ENCODE measurements around the gene PIK3C2G.

Gene PIK3C2G

GRCh38 chr12:18270958-18271460 lies 9.7 kb downstream of the PIK3C2G start:
- no peak for DNase-seq (ENCODE audit: low spot score)

- DNase-seq (ENCODE audit: low spot score) = no peak
These were observed 14.7 kb downstream of the PIK3C2G start for GRCh38 chr12:18275981-18276380.

GRCh38 chr12:18277196-18277595 lies 15.9 kb downstream of the PIK3C2G start:
- DNase-seq (ENCODE audit: low spot score) = no peak

- DNase-seq (ENCODE audit: low spot score) = no peak
These were observed 19.4 kb downstream of the PIK3C2G start for GRCh38 chr12:18280728-18281127.

- DNase-seq (ENCODE audit: low spot score) = no peak
These were observed 20.6 kb downstream of the PIK3C2G start for GRCh38 chr12:18281941-18282340.

GRCh38 chr12:18283831-18284230 lies 22.5 kb downstream of the PIK3C2G start:
- no peak for DNase-seq (ENCODE audit: low spot score)

GRCh38 chr12:18284386-18284785 lies 23.1 kb downstream of the PIK3C2G start:
- DNase-seq (ENCODE audit: low spot score) = no peak

GRCh38 chr12:18285161-18285560 lies 23.8 kb downstream of the PIK3C2G start:
- no peak for DNase-seq (ENCODE audit: low spot score)

GRCh38 chr12:18290386-18290785 lies 29.1 kb downstream of the PIK3C2G start:
- DNase-seq (ENCODE audit: low spot score) = no peak

GRCh38 chr12:18294889-18295288 lies 33.6 kb downstream of the PIK3C2G start:
- DNase-seq (ENCODE audit: low spot score) = no peak

- no peak for DNase-seq (ENCODE audit: low spot score)
These were observed 35.0 kb downstream of the PIK3C2G start for GRCh38 chr12:18296201-18296908.

- no peak for DNase-seq (ENCODE audit: low spot score)
These were observed 35.6 kb downstream of the PIK3C2G start for GRCh38 chr12:18296909-18297280.

GRCh38 chr12:18297902-18298301 lies 36.6 kb downstream of the PIK3C2G start:
- no peak for DNase-seq (ENCODE audit: low spot score)

GRCh38 chr12:18302809-18303430 lies 41.6 kb downstream of the PIK3C2G start:
- DNase-seq (ENCODE audit: low spot score) = no peak

GRCh38 chr12:18304609-18305008 lies 43.3 kb downstream of the PIK3C2G start:
- no peak for DNase-seq (ENCODE audit: low spot score)

- DNase-seq (ENCODE audit: low spot score) = no peak
These were observed 45.0 kb downstream of the PIK3C2G start for GRCh38 chr12:18306311-18306710.

GRCh38 chr12:18313306-18313705 lies 52.0 kb downstream of the PIK3C2G start:
- no peak for DNase-seq (ENCODE audit: low spot score)

GRCh38 chr12:18320036-18320617 lies 58.8 kb downstream of the PIK3C2G start:
- DNase-seq (ENCODE audit: low spot score) = peak; percentile 17

GRCh38 chr12:18320976-18321375 lies 59.7 kb downstream of the PIK3C2G start:
- no peak for DNase-seq (ENCODE audit: low spot score)

- no peak for DNase-seq (ENCODE audit: low spot score)
These were observed 61.8 kb downstream of the PIK3C2G start for GRCh38 chr12:18323159-18323558.

GRCh38 chr12:18327036-18327435 lies 65.7 kb downstream of the PIK3C2G start:
- DNase-seq (ENCODE audit: low spot score) = no peak

GRCh38 chr12:18332173-18332572 lies 70.9 kb downstream of the PIK3C2G start:
- no peak for DNase-seq (ENCODE audit: low spot score)

GRCh38 chr12:18339633-18340032 lies 78.3 kb downstream of the PIK3C2G start:
- DNase-seq (ENCODE audit: low spot score) = no peak
